ENCODE results near the gene CLEC6A.

Gene CLEC6A

GRCh38 chr12:8508910-8509841, 53.4 kb downstream of the CLEC6A start:
- intact Hi-C loops (cut with micrococcal nuclease): no loop called here
- Mint-ChIP-seq H3K9me3 (no peaks in the 10 kb centered on the region), H3K27ac (peak overlapping the region; percentile 41), H3K4me3 (no peak overlapping the region), H3K36me3 (ENCODE audit: low read depth) (no peaks in the 10 kb centered on the region), H3K27me3 (no peaks in the 10 kb centered on the region), H3K4me1 (ENCODE audit: low read depth) (peaks cover 48% of the 10 kb centered on the region)

- peak within 1 kb of the TSS; percentile 70 for H3K4me3 Mint-ChIP-seq
- H3K27me3 Mint-ChIP-seq: no peaks in the 10 kb centered on the region
- H3K9me3 Mint-ChIP-seq: no peaks in the 10 kb centered on the region
- no peaks in the 10 kb centered on the region for H3K36me3 Mint-ChIP-seq (ENCODE audit: low read depth)
- peak within 1 kb of the TSS; percentile 86 for H3K27ac Mint-ChIP-seq
- intact Hi-C loops (cut with micrococcal nuclease): no loop called here
- H3K4me1 Mint-ChIP-seq (ENCODE audit: low read depth): peaks cover 54% of the 10 kb centered on the region
These were observed 57.5 kb downstream of the CLEC6A start, which contains the start of gene CLEC4D for GRCh38 chr12:8513256-8513655. Gene CLEC4D, plus strand, starts transcription at chr12:8513503. Its CDS starts 230 bp downstream, at chr12:8513733.

GRCh38 chr12:8517971-8518370, 62.2 kb downstream of the CLEC6A start:
- Mint-ChIP-seq H3K27ac (no peak overlapping the region), H3K9me3 (no peaks in the 10 kb centered on the region), H3K27me3 (no peaks in the 10 kb centered on the region), H3K4me3 (no peak overlapping the region), H3K4me1 (ENCODE audit: low read depth) (peaks cover 38% of the 10 kb centered on the region), H3K36me3 (ENCODE audit: low read depth) (no peaks in the 10 kb centered on the region)
- intact Hi-C loops (cut with micrococcal nuclease): no loop called here

GRCh38 chr12:8519171-8519570, 63.4 kb downstream of the CLEC6A start:
- Mint-ChIP-seq H3K4me3 (no peak overlapping the region), H3K4me1 (ENCODE audit: low read depth) (peaks cover 28% of the 10 kb centered on the region), H3K36me3 (ENCODE audit: low read depth) (peaks cover 5% of the 10 kb centered on the region), H3K27me3 (no peaks in the 10 kb centered on the region), H3K27ac (peak overlapping the region; percentile 13), H3K9me3 (peaks cover 2% of the 10 kb centered on the region)
- intact Hi-C loops (cut with micrococcal nuclease): no loop called here

GRCh38 chr12:8527250-8528130, 71.7 kb downstream of the CLEC6A start:
- peaks cover 24% of the 10 kb centered on the region for H3K36me3 Mint-ChIP-seq (ENCODE audit: low read depth)
- no peak overlapping the region for H3K4me3 Mint-ChIP-seq
- intact Hi-C loops (cut with micrococcal nuclease): no loop called here
- no peaks in the 10 kb centered on the region for H3K4me1 Mint-ChIP-seq (ENCODE audit: low read depth)
- peaks cover 21% of the 10 kb centered on the region for H3K9me3 Mint-ChIP-seq
- H3K27ac Mint-ChIP-seq: no peak overlapping the region
- no peaks in the 10 kb centered on the region for H3K27me3 Mint-ChIP-seq
